GM12878 (cell line): ENCODE data around the gene DMAP1. TPM values are rescaled to one million over a fixed set of nuclear protein-coding genes. Genes with fewer than 3 reads are reported as not detected.

Experiments used
- ATAC-seq: fragments of 200-7000 bp; cut with Tn5 transposase; 3 replicates; pipeline ENCODE4 v1.9.1; 2020; ENCODE audit warnings: mild to moderate bottlenecking, moderate library complexity
- BruUV-seq: library from RNA; stranded (reverse); fragments of 400-500 nt; replicated peaks from 2 replicates; lab custom pipeline; 2021; lab: Mats Ljungman, UMichigan
- CTCF ChIA-PET: fragments of 300-600 bp; sonication (Branson Sonifier 250); formaldehyde crosslinking; extraction: SDS; loops from one replicate; lab custom pipeline; 2021; ENCODE audit warnings: inconsistent platforms; lab: Yijun Ruan, JAX
- POLR2A ChIA-PET: fragments of 350-600 bp; formaldehyde crosslinking; extraction: SDS; loops from one replicate; lab custom pipeline; 2021; ENCODE audit warnings: inconsistent platforms; lab: Charles Lee
- RAD21 ChIA-PET: fragments of 300-600 bp; sonication (Branson Sonifier 250); formaldehyde crosslinking; loops from one replicate; lab custom pipeline; 2023; ENCODE audit warnings: antibody characterized with exemption; ENCODE audit not compliant: unreplicated experiment; lab: Charles Lee
- SMC1A ChIA-PET: fragments of 300-600 bp; sonication (Branson Sonifier 250); formaldehyde crosslinking; loops from one replicate; lab custom pipeline; 2023; ENCODE audit not compliant: unreplicated experiment, uncharacterized antibody; lab: Charles Lee
- DNase-seq: peaks from one replicate; pipeline ENCODE4 v3.0.0-alpha.2; 2011; ENCODE audit warnings: low read depth, low spot score
- FAIRE-seq: peaks from 3 replicates; lab custom pipeline; 2011; peaks lifted over from hg19 to GRCh38; lab: Jason Lieb, UNC
- H2AFZ ChIP-seq: 2 replicates; pipeline ENCODE4 v1.6.0; 2011; ENCODE audit warnings: low read depth, low read length, control low read depth; ENCODE audit not compliant: control insufficient read depth
- H3K27ac ChIP-seq: 2 replicates; pipeline ENCODE4 v1.5.1; 2011; ENCODE audit warnings: control low read depth; ENCODE audit not compliant: control insufficient read depth, insufficient read depth
- H3K27me3 ChIP-seq, 2 experiments: replicated peaks in 1 of 2; 2 replicates each; pipeline versions ENCODE4 v1.6.0 to v1.6.1; 2011; ENCODE audit warnings: low read length in 1 of 2; ENCODE audit not compliant: control insufficient read depth in 2 of 2, insufficient read depth in 2 of 2
- H3K36me3 ChIP-seq, 2 experiments: 2 replicates each; pipeline ENCODE4 v1.5.1; 2011; ENCODE audit warnings: low read length in 1 of 2; ENCODE audit not compliant: control insufficient read depth in 2 of 2, insufficient read depth in 2 of 2
- H3K4me1 ChIP-seq: 2 replicates; pipeline ENCODE4 v1.6.1; 2011; ENCODE audit warnings: mild to moderate bottlenecking, low read length, moderate library complexity, mixed read lengths; ENCODE audit not compliant: control insufficient read depth, insufficient read depth
- H3K4me2 ChIP-seq: 2 replicates; pipeline ENCODE4 v1.6.0; 2011; ENCODE audit warnings: control low read depth; ENCODE audit not compliant: control insufficient read depth, insufficient read depth
- H3K4me3 ChIP-seq: fragments of 200-600 bp; sonication (generic); 2 replicates; pipeline ENCODE4 v1.5.1; 2016
- H3K79me2 ChIP-seq: 2 replicates; pipeline ENCODE4 v1.6.0; 2011; ENCODE audit warnings: low read length; ENCODE audit not compliant: control insufficient read depth, insufficient read depth
- H3K9ac ChIP-seq: 2 replicates; pipeline ENCODE4 v1.8.0; 2011; ENCODE audit warnings: low read length, control low read depth, mixed read lengths; ENCODE audit not compliant: control insufficient read depth, insufficient read depth
- H3K9me3 ChIP-seq: replicated peaks from 3 replicates; pipeline ENCODE4 v1.5.1; 2011; ENCODE audit warnings: mild to moderate bottlenecking, low read length; ENCODE audit not compliant: control insufficient read depth, insufficient read depth
- H4K20me1 ChIP-seq: 2 replicates; pipeline ENCODE4 v1.6.0; 2011; ENCODE audit not compliant: control insufficient read depth, insufficient read depth
- CREM ChIP-seq: IDR thresholded peaks from 2 replicates; pipeline ENCODE4 v1.6.1; 2014; ENCODE audit warnings: antibody characterized with exemption, low read depth
- DPF2 ChIP-seq: fragments of 450-650 bp; IDR thresholded peaks from 2 replicates; pipeline ENCODE4 v1.6.1; 2017; ENCODE audit warnings: mild to moderate bottlenecking
- GABPA ChIP-seq: IDR thresholded peaks from 2 replicates; pipeline ENCODE4 v1.6.1; 2014; ENCODE audit warnings: antibody characterized with exemption, low read depth, mild to moderate bottlenecking, inconsistent platforms
- JUNB ChIP-seq: IDR thresholded peaks from 2 replicates; pipeline ENCODE4 v1.6.1; 2016; ENCODE audit warnings: antibody characterized with exemption, mild to moderate bottlenecking
- RUNX3 ChIP-seq: IDR thresholded peaks from 2 replicates; pipeline ENCODE4 v1.6.1; 2012; ENCODE audit warnings: low read length, inconsistent platforms
- STAT3 ChIP-seq: IDR thresholded peaks from 2 replicates; pipeline ENCODE4 v1.6.1; 2011; ENCODE audit warnings: low read depth, low read length, improper control_type of control experiment
- TCF12 ChIP-seq: IDR thresholded peaks from 2 replicates; pipeline ENCODE4 v1.6.1; 2011; ENCODE audit warnings: low read depth, mild to moderate bottlenecking, low read length
- WGBS: methylation state at CpG from one replicate; pipeline ENCODE4 v1.1.6; 2016; ENCODE audit warnings: low lambda C conversion rate; ENCODE audit not compliant: insufficient replicate concordance, insufficient coverage; ENCODE audit errors: missing lambda C conversion rate; 5-methylcytosine and 5-hydroxymethylcytosine counted together
- in situ Hi-C: fragments of 300-500 bp; cut with MboI; formaldehyde crosslinking; loops from 9 replicates; pipeline ENCODE4 v1.14.3; 2018; ENCODE audit warnings: mixed read lengths
- intact Hi-C: fragments of 100-400 bp; cut with micrococcal nuclease; formaldehyde crosslinking; loops from one replicate; pipeline ENCODE4 v1.14.2; 2022; ENCODE audit not compliant: unreplicated experiment
- polyA plus RNA-seq, 11 experiments: library from polyadenylated mRNA; depleted of rRNA in 4 of 11; unstranded in 6 of 11; stranded (reverse) in 5 of 11; fragments of >200 nt; fragmentation: Nextera tagmentation in 4 of 11; fragmentation: Illumina TruSeq in 1 of 11; extraction: Ambion mirVana in 4 of 11; extraction: Trizol in 1 of 11; gene quantifications; 1 replicate in 1 of 11; 2 replicates in 10 of 11; pipeline versions ENCODE4 v1.2.1 to v1.2.3, GENCODE V29; 2011 to 2016; ENCODE audit warnings: inconsistent platforms in 2 of 11, missing spikeins in 2 of 11, low read depth in 1 of 11
- total RNA-seq, 4 experiments: library from RNA; depleted of rRNA in 3 of 4; stranded (reverse); fragments of >200 nt in 3 of 4; fragmentation: Illumina TruSeq in 1 of 4; extraction: Trizol in 1 of 4; gene quantifications; 2 replicates each; pipeline versions ENCODE4 v1.2.1 to v1.2.3, GENCODE V29; 2013 to 2021
- TF ChIP-seq, protein P1 (sequence below): fragments of 450-650 bp; IDR thresholded peaks from 2 replicates; pipeline ENCODE4 v1.6.1; 2017; ENCODE audit warnings: antibody characterized with exemption, mild to moderate bottlenecking, moderate library complexity
- TF ChIP-seq, protein P2 (sequence below): IDR thresholded peaks from 2 replicates; pipeline ENCODE4 v1.6.1; 2011; ENCODE audit warnings: low read depth, mild to moderate bottlenecking, low read length, moderate library complexity, borderline replicate concordance; ENCODE audit errors: extremely low read depth
- TF ChIP-seq, protein P3 (sequence below): IDR thresholded peaks from 2 replicates; pipeline ENCODE4 v1.6.1; 2012; ENCODE audit warnings: low read length, inconsistent platforms

The DMAP1 gene
- total and polyA plus RNA-seq, 10 of the 15 experiments (the other 5 are each of a cell fraction or from before 2014, with no cell fraction given) = 1.9 to 59.1 (median 37.7) TPM

DNA sequence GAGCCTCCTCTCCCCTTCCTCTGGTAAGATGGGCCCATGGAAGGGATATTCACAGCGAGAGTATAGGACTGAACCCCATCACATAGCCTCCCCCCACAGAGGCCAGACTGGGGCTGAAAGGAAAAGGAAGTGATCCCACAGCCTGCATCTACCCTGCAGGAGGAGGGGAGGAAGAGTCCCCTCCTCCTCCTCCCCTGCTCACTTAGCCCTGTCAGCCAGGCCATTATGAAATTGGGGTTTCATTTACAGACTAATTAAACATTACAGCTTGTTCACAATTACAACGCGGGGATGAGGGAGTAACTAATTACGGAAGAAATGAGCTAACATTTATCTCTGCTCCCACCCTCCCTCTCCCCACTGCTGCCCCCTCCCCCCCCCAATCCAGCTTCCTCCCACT lies 25.4 kb downstream of the DMAP1 start:
- H3K79me2 ChIP-seq = no peaks in the 10 kb centered on the region
- H3K36me3 ChIP-seq = peaks cover 0 to 3% of the 10 kb centered on the region in 2 experiments; a peak in 2 of 4 replicates
- no peaks in the 10 kb centered on the region for H3K27me3 ChIP-seq
- no peaks in the 10 kb centered on the region for H3K4me1 ChIP-seq
- RAD21 ChIA-PET = no interaction called here
- POLR2A ChIA-PET = no interaction called here
- no peak overlapping the region for H3K9ac ChIP-seq
- CTCF ChIA-PET = interaction anchor here (0.6 to 1.6 kb wide), 2 partner anchors 21 to 122 kb away, joined by 3 to 5 read pairs; no protein-coding TSS in a partner anchor
- DNase-seq (no peak), FAIRE-seq (no peak), ATAC-seq (no peak)
- H4K20me1 ChIP-seq = no peaks in the 10 kb centered on the region
- no peak overlapping the region for H3K27ac ChIP-seq
- TF ChIP-seq, protein P1, sequence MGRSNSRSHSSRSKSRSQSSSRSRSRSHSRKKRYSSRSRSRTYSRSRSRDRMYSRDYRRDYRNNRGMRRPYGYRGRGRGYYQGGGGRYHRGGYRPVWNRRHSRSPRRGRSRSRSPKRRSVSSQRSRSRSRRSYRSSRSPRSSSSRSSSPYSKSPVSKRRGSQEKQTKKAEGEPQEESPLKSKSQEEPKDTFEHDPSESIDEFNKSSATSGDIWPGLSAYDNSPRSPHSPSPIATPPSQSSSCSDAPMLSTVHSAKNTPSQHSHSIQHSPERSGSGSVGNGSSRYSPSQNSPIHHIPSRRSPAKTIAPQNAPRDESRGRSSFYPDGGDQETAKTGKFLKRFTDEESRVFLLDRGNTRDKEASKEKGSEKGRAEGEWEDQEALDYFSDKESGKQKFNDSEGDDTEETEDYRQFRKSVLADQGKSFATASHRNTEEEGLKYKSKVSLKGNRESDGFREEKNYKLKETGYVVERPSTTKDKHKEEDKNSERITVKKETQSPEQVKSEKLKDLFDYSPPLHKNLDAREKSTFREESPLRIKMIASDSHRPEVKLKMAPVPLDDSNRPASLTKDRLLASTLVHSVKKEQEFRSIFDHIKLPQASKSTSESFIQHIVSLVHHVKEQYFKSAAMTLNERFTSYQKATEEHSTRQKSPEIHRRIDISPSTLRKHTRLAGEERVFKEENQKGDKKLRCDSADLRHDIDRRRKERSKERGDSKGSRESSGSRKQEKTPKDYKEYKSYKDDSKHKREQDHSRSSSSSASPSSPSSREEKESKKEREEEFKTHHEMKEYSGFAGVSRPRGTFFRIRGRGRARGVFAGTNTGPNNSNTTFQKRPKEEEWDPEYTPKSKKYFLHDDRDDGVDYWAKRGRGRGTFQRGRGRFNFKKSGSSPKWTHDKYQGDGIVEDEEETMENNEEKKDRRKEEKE = no peak
- TF ChIP-seq, protein P2, sequence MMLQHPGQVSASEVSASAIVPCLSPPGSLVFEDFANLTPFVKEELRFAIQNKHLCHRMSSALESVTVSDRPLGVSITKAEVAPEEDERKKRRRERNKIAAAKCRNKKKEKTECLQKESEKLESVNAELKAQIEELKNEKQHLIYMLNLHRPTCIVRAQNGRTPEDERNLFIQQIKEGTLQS = no peak
- TF ChIP-seq, protein P3, sequence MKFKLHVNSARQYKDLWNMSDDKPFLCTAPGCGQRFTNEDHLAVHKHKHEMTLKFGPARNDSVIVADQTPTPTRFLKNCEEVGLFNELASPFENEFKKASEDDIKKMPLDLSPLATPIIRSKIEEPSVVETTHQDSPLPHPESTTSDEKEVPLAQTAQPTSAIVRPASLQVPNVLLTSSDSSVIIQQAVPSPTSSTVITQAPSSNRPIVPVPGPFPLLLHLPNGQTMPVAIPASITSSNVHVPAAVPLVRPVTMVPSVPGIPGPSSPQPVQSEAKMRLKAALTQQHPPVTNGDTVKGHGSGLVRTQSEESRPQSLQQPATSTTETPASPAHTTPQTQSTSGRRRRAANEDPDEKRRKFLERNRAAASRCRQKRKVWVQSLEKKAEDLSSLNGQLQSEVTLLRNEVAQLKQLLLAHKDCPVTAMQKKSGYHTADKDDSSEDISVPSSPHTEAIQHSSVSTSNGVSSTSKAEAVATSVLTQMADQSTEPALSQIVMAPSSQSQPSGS = no peak
- TF ChIP-seq CREM = no peak
- TF ChIP-seq JUNB = no peak
- TF ChIP-seq GABPA = no peak
- TF ChIP-seq RUNX3 = no peak
- no peak for TF ChIP-seq DPF2
- TF ChIP-seq STAT3 = no peak
- no peak for TF ChIP-seq TCF12
- in situ Hi-C loops (no loop called here), intact Hi-C loops (no loop called here)
- WGBS = 100% methylated on average over 4 of the region's 4 CpGs
- H2AFZ ChIP-seq = no peak overlapping the region
- H3K4me2 ChIP-seq = no peak overlapping the region
- H3K4me3 ChIP-seq = no peak overlapping the region
- no TSS peak for BruUV-seq
- no peaks in the 10 kb centered on the region for H3K9me3 ChIP-seq
- SMC1A ChIA-PET = interaction anchor here (0.6 to 2.5 kb wide), 2 partner anchors 21 to 30 kb away, joined by 3 to 6 read pairs; no protein-coding TSS in a partner anchor
